DMS79 treated with DMSO at 0.1 percent for 48 hours (cell line): ENCODE measurements around the gene FREY1.
"Not testable (repeated sequence)": the region's sequence is repeated elsewhere in the genome, so short reads cannot be mapped to it uniquely, and the experiment has no call there.

ENCODE experiments used
- DNase-seq: peaks from one replicate; lab custom pipeline; 2025; lab: John Stamatoyannopoulos, UW

Gene FREY1

DNA sequence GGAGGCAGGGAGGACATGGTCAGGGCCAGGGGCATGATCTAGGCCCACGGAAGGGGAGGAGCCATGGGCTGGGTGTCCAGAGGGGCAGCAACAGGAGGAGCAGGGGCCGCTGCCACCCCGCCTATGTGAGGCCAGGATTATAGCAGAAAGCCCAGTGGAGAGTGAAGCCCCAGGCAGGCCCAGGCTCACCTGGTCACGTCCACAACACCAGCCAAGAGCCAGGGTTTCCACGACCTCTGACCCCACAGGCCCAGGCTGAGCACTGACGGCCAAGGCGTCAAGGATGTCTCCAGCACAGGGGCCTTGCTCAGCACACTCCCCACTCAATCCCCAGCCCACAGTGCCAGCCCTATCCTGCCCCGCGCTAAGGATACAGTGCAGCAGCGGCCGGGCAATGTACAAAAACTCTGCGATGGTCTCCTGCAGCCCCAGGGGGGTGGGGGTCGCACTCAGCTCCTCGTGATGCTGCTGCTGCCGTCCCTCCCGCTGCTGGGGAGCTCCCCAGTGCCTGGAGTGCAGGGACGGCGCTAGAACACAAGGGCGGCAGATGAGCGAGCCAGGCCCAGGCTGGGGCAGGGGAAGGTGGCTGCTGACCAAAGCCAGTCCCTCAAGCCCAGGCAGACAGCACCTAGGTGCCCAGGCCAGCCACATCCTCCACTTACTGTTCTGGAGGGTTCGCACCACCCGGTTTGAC lies 7.0 kb upstream of the FREY1 start:
- DNase-seq = no peak

DNA sequence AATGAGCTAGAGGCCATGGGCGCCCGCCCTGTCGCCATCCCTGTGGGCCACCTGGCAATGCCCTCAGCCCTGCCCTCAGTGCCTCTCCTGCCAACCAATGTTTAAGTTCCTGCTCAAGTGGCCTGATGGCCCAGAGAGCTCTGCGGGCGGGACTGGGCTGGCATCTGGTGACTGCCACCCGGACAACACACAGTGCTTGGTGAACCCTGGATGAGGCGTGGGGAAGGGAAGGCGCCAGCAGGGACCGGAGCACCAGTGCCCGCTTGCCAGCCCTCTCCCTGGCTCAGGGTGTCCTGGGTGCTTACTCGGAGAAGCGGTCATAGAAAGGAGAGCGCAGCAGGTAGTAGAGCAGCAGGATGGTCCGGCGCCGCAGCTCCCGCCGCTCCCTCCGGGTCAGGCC lies 6.4 kb upstream of the FREY1 start:
- no peak for DNase-seq

DNA sequence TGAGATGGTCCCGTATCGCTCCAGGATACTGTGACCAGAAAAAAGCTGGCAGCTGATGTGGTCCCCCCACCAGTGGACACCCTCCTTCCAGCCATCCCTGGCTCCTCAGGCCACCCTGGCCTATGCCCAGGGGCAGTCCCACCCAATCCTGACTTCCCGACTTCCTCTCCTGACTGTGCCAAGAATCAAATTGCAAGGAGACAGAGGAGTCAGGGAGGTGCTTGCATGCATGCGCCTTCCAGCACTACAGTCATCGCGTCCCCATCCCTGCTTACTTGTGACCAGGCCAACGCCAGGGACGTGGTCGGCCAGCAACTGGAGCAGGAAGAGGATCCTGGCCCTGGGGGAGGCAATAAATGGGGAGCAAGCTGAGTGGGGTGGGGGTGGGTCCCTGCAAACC lies 3.6 kb upstream of the FREY1 start:
- DNase-seq = no peak

DNA sequence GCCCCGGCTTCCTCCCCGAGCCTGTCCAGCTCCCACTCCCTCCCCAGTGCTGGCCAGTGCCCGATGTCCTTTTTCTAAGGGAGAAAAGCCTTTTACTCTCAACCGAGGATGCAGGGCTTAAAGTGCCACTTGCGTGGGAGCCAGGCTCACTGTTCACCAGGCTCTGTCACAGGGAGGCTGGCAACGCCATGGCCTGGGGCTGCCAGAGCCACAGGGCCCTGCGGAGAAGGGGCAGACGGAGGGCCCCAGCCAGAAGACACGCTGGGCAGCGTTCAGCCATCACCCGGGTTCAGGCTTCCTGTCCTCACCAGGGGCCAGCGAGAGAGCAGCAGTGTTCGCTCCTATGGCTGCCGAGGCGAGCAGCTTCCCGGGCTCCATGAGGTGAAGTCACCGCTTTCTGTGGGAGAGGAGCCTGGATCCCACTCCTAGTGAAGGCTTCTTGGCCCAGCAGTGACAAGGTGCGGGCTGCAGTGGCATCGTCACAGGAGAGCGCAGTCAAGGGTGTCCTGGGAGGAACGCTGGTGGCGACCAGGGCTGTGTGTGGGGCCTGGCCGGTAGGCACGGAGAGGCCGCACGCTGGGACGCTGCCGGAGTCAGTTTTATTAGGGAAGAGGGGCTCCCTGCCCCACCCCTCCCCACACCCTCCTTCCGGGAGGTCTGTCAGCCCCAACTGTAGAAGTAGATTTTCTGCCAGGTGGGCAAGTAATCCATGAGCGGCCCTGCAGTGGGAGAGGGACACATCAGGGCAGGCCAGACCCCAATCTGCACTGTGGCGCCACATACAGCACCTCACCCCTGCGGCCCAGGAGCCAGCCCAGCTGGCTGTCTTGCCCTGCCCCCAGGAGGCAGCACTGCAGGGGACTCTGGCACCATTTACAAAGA lies 2.8 kb upstream of the FREY1 start:
- no peak for DNase-seq

DNA sequence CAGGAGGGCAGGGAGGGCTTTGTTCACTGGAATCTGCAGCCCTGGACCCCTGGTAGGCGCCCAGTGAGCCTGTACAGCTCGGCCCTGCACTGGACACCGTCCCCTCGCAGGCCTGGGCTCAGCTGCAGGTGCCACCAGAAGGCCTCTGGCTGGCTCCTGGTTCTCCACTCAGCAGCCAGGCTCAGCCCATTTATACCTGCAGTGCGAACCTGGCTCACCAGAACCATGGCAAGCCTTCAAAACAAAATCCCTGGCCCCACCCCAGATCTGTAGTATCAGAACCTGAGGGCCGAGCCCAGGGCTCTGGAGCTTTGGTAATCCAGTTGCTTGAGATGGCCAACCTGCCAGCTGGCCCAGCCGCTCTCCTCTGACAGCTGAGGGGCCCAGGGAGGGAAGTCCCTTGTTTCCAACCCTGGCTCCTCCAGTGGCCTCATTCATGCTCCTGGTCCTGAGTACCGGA lies 870 bp upstream of the FREY1 start:
- DNase-seq = no peak

DNA sequence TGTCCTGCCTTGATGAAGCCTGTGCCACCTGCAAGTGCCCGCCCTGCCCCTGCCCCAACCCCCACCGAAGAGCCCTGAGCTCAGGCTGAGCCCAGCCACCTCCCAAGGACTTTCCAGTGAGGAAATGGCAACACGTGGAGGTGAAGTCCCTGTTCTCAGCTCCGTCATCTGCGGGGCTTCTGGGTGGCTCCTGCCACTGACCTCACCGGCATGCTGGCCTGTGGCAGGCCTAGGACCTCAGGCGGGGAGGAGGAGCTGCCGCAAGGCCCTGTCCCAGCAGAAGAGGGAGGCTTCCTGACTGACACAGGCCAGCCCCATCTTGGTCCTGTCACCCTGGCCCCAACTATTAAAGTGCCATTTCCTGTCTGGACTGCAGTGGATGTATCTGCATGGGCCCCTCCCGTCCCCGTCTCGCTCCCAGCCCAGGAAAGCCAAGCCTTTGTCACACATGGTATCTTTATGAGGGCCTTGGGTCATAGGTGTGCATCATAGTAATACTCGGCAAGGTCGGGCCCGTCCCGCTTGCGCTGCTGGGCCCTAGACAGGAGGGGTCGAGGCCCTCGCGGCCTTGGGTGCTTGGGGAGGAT lies 882 bp downstream of the FREY1 start:
- DNase-seq = no peak

DNA sequence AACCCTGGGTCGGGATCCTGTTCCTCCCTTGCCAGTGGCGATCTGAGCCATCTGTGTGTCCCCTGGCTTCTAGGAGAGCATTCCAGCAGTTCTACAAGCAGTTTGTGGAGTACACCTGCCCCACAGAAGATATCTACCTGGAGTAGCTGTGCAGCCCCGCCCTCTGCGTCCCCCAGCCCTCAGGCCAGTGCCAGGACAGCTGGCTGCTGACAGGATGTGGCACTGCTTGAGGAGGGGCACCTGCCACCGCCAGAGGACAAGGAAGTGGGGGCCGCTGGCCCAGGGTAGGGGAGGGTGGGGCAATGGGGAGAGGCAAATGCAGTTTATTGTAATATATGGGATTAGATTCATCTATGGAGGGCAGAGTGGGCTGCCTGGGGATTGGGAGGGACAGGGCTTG lies 1.5 kb downstream of the FREY1 start:
- DNase-seq = not testable (repeated sequence)

DNA sequence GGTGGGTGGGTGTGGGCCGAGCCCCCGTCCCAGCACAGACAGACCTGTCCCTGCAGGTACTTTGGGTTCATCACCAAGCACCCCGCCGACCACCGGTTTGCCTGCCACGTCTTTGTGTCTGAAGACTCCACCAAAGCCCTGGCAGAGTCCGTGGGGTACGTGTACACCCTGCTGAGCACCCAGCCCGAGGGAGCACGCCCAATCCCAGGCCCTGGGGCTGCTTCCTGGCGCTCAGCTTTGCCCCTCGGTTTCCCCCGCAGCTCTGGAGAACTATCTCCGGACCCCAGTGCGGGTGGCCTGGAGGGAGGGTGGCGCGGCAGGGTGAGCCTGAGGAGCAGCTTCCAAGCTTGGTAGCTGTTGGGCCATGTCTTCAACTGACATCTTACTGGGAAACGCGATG lies 2.0 kb downstream of the FREY1 start:
- DNase-seq = no peak

DNA sequence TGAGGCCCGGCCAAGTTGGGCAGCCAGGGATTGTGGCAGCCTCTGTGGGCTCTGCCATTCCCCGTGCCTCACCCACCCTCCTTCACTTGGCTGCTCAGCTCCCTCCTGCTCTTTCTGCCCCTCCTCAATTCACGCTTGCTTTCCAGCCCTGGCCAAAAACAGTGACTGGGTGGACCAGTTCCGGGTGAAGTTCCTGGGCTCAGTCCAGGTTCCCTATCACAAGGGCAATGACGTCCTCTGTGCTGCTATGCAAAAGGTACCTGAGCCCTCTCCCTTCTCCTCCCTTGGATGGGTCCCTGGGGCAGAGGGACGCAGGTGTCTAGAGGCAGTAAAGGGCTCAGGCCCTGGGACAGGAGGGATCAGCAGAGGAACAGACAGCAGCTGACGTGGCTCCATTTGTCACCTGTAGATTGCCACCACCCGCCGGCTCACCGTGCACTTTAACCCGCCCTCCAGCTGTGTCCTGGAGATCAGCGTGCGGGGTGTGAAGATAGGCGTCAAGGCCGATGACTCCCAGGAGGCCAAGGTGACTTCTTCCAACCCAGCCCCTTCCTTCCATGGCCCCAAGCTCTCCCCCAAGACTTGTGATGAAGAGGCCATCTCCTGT lies 2.7 kb downstream of the FREY1 start:
- no peak for DNase-seq

DNA sequence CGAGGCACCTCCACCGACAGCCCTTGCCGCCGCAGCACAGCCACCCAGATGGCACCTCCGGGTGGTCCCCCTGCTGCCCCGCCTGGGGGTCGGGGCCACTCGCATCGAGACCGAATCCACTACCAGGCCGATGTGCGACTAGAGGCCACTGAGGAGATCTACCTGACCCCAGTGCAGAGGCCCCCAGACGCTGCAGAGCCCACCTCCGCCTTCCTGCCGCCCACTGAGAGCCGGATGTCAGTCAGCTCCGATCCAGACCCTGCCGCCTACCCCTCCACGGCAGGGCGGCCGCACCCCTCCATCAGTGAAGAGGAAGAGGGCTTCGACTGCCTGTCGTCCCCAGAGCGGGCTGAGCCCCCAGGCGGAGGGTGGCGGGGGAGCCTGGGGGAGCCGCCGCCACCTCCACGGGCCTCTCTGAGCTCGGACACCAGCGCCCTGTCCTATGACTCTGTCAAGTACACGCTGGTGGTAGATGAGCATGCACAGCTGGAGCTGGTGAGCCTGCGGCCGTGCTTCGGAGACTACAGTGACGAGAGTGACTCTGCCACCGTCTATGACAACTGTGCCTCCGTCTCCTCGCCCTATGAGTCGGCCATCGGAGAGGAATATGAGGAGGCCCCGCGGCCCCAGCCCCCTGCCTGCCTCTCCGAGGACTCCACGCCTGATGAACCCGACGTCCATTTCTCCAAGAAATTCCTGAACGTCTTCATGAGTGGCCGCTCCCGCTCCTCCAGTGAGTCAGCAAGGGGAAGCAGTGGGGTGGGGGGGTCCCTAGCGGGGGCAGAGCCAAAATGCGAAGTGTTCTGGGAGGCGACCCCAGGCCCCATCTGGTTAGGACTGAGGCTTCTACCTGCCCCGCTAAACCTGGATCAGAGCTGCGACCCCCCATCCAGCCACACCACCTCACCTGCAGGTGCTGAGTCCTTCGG lies 4.4 kb downstream of the FREY1 start:
- no peak for DNase-seq

DNA sequence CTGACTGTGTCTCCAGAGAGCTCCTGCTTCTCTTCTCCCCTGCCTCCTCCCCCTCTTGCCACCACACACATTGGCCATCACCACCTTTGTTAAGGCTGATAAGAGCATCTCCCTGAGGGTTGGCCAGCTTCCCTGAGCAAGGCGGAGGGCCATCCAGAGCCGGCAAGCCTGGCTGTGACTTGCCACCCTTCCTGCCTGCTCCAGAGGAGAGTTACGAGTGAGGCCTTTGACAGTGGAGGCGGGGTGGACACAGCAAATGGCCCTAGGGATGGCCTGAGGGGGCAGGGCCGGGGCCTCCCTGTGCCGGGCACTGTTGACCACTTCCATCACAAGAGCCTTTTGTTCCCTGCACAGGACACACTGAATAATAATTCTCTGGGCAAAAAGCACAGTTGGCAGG lies 5.4 kb downstream of the FREY1 start:
- no peak for DNase-seq

DNA sequence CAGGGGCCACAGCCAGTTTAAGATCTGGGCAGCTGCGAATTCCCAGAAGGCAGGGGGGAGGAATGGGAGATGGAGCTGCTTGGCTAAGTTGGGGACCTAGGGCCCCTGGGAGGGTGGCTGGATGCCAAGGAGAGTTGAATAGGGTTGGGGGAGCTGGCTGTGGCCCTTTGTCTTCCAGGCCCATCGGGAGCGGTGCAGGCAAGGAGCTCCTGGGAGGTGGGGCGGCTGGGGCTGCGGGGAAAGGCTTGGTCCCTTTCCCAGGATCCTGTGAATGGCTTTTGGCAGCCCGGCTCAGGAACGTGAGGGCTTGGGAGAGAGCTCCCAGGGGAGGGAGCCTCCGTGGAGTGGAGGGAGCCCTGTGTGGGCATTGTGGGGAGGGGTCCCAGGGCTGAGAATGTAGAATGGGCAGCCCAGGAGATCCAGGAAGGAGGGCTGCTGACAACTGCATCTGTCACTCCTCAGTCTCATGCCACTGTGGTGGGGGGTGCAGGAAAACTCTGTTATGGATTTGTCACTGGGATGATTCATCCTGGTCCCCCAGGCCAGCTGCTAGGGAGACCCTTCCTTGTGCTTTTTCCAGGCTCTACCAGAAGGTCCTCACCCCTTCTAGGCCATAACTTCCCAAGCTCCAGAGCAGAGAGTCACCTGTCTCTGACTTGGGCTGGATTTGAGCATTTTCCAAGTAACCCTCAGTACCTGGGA lies 6.0 kb downstream of the FREY1 start:
- DNase-seq = no peak

DNA sequence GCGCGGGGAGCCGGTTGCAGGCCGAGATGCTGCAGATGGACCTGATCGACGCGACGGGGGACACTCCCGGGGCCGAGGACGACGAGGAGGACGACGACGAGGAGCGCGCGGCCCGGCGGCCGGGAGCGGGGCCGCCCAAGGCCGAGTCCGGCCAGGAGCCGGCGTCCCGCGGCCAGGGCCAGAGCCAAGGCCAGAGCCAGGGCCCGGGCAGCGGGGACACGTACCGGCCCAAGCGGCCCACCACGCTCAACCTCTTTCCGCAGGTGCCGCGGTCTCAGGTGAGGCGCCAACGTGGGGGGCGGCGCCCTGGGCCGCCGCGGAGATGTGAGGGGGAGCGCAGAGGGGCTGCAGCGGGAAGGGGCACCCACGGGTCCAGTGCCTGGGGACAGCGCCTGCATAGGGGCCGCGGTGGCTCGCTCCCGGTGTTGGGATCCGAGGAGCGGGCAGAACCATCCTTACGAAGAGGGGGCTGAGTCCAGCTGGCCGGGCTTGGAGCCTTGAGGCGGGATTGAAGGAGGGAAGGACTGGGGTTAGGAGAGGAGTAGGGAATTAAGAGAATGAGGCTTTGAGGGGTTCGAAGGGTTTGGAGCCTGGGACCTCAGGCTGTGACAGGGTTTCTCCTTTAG lies 6.8 kb downstream of the FREY1 start:
- DNase-seq = not testable (repeated sequence)

DNA sequence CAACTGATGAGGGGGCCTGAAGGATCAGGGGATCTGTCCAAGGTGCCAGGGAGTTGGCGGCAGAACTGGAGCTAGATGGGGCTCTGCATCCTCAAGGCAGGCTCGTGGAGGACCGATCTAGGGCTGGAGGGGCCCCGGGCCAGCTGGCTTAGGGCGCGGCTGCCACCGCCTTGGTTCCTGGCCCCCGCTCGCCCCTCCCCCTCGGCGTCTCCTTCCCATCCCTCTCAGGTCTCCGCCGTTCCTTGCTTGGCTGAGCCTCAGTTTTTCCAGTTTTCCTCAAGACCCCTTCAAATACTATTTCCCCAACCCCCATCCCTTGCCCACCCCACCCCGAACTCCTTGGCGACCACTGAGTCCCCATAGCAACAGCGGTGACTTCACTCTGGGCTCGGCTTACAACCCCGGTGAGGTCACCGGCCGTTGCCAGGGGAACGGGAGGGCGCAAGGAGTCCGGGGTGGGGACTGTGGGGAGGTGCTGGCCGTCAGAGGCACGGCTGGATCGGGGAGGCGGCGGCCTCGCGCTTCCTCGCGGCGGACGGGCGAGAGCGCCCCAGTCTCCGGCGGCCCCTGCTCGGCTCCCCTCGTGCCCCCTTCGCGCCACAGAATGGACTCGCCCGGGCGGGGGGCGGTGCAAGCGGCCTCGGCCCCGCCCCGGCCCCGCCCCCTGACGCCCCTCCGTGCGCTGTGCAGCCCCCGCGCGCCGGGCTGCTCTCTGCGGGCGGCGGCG lies 7.5 kb downstream of the FREY1 start:
- peak; percentile 86 for DNase-seq

DNA sequence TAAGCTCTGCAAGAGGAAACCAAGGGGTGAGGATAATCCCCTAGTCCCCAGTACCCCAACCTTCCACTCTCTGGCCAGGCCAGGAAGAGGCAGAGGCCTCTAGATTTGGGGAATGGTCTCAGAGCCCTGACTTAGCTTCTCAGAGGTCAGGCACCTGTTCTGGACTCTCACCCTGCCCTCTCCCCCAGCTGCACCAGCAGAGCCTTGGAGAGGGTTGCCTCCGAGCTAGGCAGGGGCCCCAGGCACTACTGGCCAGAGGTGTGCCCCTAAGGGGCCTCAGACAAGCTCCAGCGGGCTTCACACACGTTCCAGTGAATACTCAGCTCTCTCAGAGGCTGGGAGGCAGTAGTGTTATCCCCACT lies 8.0 kb downstream of the FREY1 start:
- DNase-seq = no peak

DNA sequence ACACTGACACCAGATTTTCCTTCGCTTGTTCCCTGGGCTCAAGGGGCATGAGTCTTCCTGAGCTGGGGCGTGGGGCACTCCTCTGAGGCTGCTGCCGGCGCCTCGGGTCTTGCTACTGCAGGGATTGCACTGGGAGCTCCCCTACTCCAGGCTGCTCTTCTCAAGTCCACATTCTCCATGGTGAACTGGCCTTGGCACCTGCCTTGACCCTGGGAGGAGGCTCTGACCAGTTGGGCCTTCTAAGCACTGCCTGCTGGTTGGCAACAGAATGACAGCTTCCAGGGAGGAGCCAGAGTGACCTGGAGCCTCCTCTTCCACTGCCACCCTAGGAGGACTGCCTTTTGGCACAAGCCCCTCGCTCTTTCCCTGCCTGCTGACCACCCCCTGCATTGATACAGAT lies 9.5 kb downstream of the FREY1 start:
- DNase-seq = no peak

DNA sequence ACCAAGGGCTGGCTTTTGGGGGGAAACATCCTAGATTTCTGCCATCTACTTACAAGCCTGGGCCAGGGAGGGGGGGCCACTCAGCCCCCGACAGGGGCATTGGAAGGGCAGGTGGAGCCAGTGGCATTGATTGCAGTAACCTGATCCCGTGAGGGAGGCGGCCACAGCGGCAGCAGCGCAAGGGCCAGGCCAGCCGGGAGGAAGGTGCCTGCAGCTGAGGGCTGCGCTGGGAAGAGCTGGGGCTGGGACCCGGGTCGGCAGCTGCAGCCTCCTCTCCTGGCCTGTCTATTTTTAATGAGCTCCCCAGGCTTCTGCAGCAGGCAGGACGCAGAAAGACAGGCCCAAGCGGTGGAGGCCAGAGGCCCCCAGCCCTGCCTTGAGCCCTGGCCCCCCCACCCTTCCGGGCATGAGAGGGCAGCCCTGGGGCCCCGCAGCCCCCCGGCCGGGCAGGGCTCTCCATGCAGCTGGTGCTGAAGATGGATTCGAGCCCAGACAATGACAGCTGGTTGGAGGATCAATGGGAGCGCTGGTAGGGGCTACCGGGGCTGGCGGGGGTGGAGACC lies 10.6 kb downstream of the FREY1 start:
- peak; percentile 83 for DNase-seq

DNA sequence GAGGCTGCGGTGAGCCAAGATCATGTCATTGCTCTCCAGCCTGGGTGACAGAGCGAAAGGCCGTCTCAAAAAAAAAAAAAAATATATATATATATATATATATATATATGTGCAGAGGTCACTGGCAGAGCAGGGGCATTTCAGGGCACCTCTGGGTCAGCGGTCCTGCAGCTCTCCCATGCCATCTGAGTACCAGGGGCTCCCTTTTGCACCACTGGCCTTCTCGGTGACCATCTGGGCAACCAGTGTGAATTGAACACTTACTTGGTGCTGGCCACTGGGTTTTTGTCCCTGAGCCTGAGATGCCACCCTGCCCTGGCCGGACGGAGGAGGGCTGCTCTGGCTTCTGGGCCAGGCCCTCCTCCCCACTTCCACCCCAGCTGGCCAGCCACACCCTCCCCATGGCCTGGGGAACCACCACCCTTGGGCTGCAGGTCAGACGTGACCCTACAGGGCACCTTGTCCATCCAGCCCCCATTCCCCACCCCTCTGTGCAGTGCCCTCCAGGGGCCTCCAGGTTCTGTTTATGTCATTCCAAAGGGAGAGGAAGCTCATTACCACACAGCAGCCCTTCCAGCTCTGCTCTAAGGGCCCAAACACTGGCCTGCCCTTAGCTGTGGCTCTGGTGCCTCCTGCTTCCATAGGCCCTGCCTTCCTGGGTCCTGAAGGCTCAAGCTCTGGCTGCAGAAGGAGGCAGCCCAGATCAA lies 11.4 kb downstream of the FREY1 start:
- DNase-seq = no peak
